DOHH2 (cell line): ENCODE measurements around the gene ZNF304.

Source experiments
- H3F3A ChIP-seq: fragments of 200-600 bp; sonication (generic), shearing (Covaris generic); 2 replicates; pipeline ENCODE4 v1.6.0; 2016; ENCODE audit warnings: antibody characterized with exemption, mild to moderate bottlenecking; ENCODE audit not compliant: control insufficient read depth, insufficient read depth
- H3K27ac ChIP-seq: fragments of 200-600 bp; sonication (generic); 2 replicates; pipeline ENCODE4 v1.5.1; 2014; ENCODE audit warnings: low read depth, mild to moderate bottlenecking, low read length, moderate library complexity
- H3K27me3 ChIP-seq: fragments of 200-600 bp; sonication (generic); 2 replicates; pipeline ENCODE4 v1.6.1; 2014; ENCODE audit warnings: mild to moderate bottlenecking, low read length, mixed read lengths; ENCODE audit not compliant: control insufficient read depth
- H3K36me3 ChIP-seq: fragments of 200-600 bp; sonication (generic); 2 replicates; pipeline ENCODE4 v1.6.1; 2014; ENCODE audit warnings: mild to moderate bottlenecking, low read length, moderate library complexity, mixed read lengths; ENCODE audit not compliant: control insufficient read depth
- H3K4me1 ChIP-seq: fragments of 200-600 bp; sonication (generic); 2 replicates; pipeline ENCODE4 v1.6.1; 2014; ENCODE audit warnings: mild to moderate bottlenecking, low read length, mixed read lengths; ENCODE audit not compliant: control insufficient read depth
- H3K4me2 ChIP-seq: fragments of 200-600 bp; sonication (generic); 2 replicates; pipeline ENCODE4 v1.6.0; 2014; ENCODE audit warnings: mild to moderate bottlenecking, low read length, moderate library complexity
- H3K4me3 ChIP-seq: fragments of 200-600 bp; sonication (generic); 2 replicates; pipeline ENCODE4 v1.5.1; 2014; ENCODE audit warnings: mild to moderate bottlenecking, low read length, mixed read lengths
- H3K79me2 ChIP-seq: fragments of 200-600 bp; sonication (generic); 2 replicates; pipeline ENCODE4 v1.6.1; 2014; ENCODE audit warnings: mild to moderate bottlenecking, low read length, mixed read lengths; ENCODE audit not compliant: control insufficient read depth
- H3K9me2 ChIP-seq: fragments of 200-600 bp; sonication (generic); replicated peaks from 2 replicates; pipeline ENCODE4 v1.6.1; 2014; ENCODE audit warnings: mild to moderate bottlenecking, low read length, mixed read lengths; ENCODE audit not compliant: control insufficient read depth
- H3K9me3 ChIP-seq: fragments of 200-600 bp; sonication (generic); 2 replicates; pipeline ENCODE4 v1.6.1; 2014; ENCODE audit warnings: antibody characterized with exemption, low read length, mixed read lengths; ENCODE audit not compliant: control insufficient read depth, insufficient read depth
- H4K20me1 ChIP-seq: fragments of 200-600 bp; sonication (generic); 2 replicates; pipeline ENCODE4 v1.6.0; 2014; ENCODE audit warnings: low read depth, mild to moderate bottlenecking, antibody characterized with exemption, low read length, moderate library complexity; ENCODE audit not compliant: control insufficient read depth, insufficient read depth
- EZH2phosphoT487 ChIP-seq: fragments of 200-600 bp; sonication (generic); IDR thresholded peaks from 2 replicates; pipeline ENCODE4 v1.6.1; 2017; ENCODE audit warnings: borderline replicate concordance, mild to moderate bottlenecking, antibody characterized with exemption, low read length, moderate library complexity, mixed read lengths
- TF ChIP-seq, protein P1 (sequence below): fragments of 200-600 bp; sonication (generic); IDR thresholded peaks from one replicate; pipeline ENCODE4 v1.5.1; 2014; ENCODE audit warnings: antibody characterized with exemption, mild to moderate bottlenecking, low read depth, low read length; ENCODE audit not compliant: poor library complexity, severe bottlenecking

ZNF304 gene

GRCh38 chr19:57324992-57325391 is 26.1 kb upstream of the ZNF304 start:
- no peak overlapping the region for H3K4me3 ChIP-seq
- no peaks in the 10 kb centered on the region for H3F3A ChIP-seq
- no peaks in the 10 kb centered on the region for H3K9me2 ChIP-seq
- H4K20me1 ChIP-seq, result no peaks in the 10 kb centered on the region
- TF ChIP-seq, protein P1, sequence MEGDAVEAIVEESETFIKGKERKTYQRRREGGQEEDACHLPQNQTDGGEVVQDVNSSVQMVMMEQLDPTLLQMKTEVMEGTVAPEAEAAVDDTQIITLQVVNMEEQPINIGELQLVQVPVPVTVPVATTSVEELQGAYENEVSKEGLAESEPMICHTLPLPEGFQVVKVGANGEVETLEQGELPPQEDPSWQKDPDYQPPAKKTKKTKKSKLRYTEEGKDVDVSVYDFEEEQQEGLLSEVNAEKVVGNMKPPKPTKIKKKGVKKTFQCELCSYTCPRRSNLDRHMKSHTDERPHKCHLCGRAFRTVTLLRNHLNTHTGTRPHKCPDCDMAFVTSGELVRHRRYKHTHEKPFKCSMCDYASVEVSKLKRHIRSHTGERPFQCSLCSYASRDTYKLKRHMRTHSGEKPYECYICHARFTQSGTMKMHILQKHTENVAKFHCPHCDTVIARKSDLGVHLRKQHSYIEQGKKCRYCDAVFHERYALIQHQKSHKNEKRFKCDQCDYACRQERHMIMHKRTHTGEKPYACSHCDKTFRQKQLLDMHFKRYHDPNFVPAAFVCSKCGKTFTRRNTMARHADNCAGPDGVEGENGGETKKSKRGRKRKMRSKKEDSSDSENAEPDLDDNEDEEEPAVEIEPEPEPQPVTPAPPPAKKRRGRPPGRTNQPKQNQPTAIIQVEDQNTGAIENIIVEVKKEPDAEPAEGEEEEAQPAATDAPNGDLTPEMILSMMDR, result no peak
- no peak for TF ChIP-seq EZH2phosphoT487
- no peaks in the 10 kb centered on the region for H3K27me3 ChIP-seq
- no peak overlapping the region for H3K4me2 ChIP-seq
- no peaks in the 10 kb centered on the region for H3K79me2 ChIP-seq
- no peak overlapping the region for H3K27ac ChIP-seq
- H3K9me3 ChIP-seq, result peaks cover 28% of the 10 kb centered on the region
- peaks cover 11% of the 10 kb centered on the region for H3K4me1 ChIP-seq
- peaks cover 6% of the 10 kb centered on the region; the same call in 1 of the 2 replicates for H3K36me3 ChIP-seq

GRCh38 chr19:57327993-57328392 is 23.1 kb upstream of the ZNF304 start:
- Histone ChIP-seq H3K27me3 (no peaks in the 10 kb centered on the region), H3K9me2 (no peaks in the 10 kb centered on the region), H3K27ac (no peak overlapping the region), H4K20me1 (no peaks in the 10 kb centered on the region), H3K4me3 (no peak overlapping the region), H3K4me2 (no peak overlapping the region), H3K79me2 (no peaks in the 10 kb centered on the region), H3K4me1 (no peaks in the 10 kb centered on the region), H3K36me3 (peaks cover 6% of the 10 kb centered on the region; the same call in 1 of the 2 replicates), H3K9me3 (peaks cover 7% of the 10 kb centered on the region; the same call in 1 of the 2 replicates), H3F3A (no peaks in the 10 kb centered on the region)
- no peak for TF ChIP-seq EZH2phosphoT487
- TF ChIP-seq, protein P1, result no peak

- no peaks in the 10 kb centered on the region for H3K9me2 ChIP-seq
Observed at GRCh38 chr19:57334191-57334590, 16.9 kb upstream of the ZNF304 start.

More at GRCh38 chr19:57334191-57334590, 16.9 kb upstream of the ZNF304 start:
- no peaks in the 10 kb centered on the region for H3K36me3 ChIP-seq
- H3K79me2 ChIP-seq, result no peaks in the 10 kb centered on the region
- H3K27me3 ChIP-seq, result no peaks in the 10 kb centered on the region
- no peak overlapping the region for H3K4me2 ChIP-seq
- no peaks in the 10 kb centered on the region for H4K20me1 ChIP-seq
- H3F3A ChIP-seq, result no peaks in the 10 kb centered on the region
- no peak overlapping the region for H3K27ac ChIP-seq
- no peaks in the 10 kb centered on the region for H3K4me1 ChIP-seq
- no peak overlapping the region for H3K4me3 ChIP-seq
- no peak for TF ChIP-seq EZH2phosphoT487
- TF ChIP-seq, protein P1, result no peak
- H3K9me3 ChIP-seq, result peaks cover 12% of the 10 kb centered on the region; the same call in 1 of the 2 replicates
